ENCODE measurements around the gene GSC. TPM values are rescaled to one million over a fixed set of nuclear protein-coding genes. Genes with fewer than 3 reads are reported as not detected.

The GSC gene
- total and polyA plus RNA-seq, 10 of the 15 experiments (the other 5 are each of a cell fraction or from before 2014, with no cell fraction given), result not detected

DNA sequence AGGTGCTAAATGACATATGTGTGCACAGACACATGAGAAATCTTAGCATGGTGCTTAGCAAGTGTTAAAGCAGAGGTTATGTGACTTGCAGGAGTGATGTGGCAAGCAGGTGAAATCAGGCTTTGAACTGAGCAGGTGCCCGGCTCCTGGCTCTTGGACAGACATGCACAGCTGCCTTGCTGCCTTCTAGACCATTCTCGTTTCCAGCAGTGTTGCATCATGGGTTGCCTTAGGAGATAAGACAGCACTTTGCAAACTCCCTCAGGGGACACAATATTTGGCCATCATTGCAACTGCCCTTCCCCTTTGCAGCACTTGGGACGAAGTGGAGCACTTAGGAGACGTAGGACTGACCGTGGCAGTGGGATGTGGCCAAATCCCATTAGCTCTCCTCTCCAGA lies 17.2 kb upstream of the GSC start (continued):
- TF ChIP-seq CEBPB (IDR thresholded peaks at IDR 0.05; ENCODE audit: borderline replicate concordance in 1 of 2, low read depth in 2 of 2, low read length in 2 of 2) (no peak), ZNF217 (IDR thresholded peaks at IDR 0.05) (no peak), RAD51 (IDR thresholded peaks at IDR 0.05) (no peak), KDM1A (IDR thresholded peaks at IDR 0.05; ENCODE audit: borderline replicate concordance) (no peak), CREM (IDR thresholded peaks at IDR 0.05; ENCODE audit: low read depth) (no peak)
- TF ChIP-seq, protein P1, sequence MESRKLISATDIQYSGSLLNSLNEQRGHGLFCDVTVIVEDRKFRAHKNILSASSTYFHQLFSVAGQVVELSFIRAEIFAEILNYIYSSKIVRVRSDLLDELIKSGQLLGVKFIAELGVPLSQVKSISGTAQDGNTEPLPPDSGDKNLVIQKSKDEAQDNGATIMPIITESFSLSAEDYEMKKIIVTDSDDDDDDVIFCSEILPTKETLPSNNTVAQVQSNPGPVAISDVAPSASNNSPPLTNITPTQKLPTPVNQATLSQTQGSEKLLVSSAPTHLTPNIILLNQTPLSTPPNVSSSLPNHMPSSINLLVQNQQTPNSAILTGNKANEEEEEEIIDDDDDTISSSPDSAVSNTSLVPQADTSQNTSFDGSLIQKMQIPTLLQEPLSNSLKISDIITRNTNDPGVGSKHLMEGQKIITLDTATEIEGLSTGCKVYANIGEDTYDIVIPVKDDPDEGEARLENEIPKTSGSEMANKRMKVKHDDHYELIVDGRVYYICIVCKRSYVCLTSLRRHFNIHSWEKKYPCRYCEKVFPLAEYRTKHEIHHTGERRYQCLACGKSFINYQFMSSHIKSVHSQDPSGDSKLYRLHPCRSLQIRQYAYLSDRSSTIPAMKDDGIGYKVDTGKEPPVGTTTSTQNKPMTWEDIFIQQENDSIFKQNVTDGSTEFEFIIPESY (IDR thresholded peaks at IDR 0.05), result no peak

DNA sequence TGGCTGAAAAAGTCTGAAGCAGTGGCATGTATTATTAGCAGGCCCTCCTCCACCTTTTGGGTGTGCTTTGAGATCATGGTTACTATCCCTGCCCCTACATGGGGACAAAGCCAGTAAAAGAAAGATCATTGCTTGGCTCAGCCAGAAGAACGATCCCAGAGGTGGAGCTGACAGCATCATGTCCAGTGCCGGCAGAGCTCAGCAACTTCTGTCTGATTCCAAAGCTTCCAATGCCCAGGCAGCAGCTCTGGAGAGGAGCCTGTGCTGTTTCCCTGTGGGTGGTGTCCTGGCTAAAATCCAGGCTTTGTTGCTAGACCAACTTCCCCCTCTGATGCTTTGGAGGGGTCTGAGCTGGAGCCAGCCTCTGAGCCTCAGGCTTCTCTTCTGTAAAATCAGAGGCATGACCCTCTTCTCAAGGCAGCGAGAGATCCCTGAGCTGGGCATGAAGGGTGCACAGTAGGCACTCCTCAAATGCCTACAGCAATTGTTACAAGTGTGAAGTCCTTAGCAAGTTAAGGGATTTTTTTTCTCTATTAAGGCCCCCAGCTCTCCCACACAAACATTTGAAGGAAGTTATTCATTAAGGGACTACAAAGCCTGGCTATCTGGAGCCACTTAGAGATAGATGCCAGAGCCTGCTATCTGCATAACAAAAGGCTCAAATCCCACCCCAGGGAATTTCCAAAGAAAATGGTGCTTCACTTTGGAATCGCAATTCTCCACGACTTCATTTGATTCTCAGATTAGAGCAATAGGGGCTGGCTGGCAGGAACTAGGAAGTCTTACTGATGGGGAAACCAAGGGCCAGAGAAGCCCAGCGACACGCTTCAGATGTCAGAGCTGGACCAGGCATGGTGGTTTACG lies 10.9 kb upstream of the GSC start:
- Histone ChIP-seq H4K20me1 (ENCODE audit: control insufficient read depth, insufficient read depth) (no peaks in the 10 kb centered on the region), H3K9me3 (replicated peaks; ENCODE audit: control insufficient read depth, insufficient read depth, low read length) (no peaks in the 10 kb centered on the region), H3K4me3 (no peak overlapping the region), H3K27ac (ENCODE audit: control insufficient read depth, insufficient read depth) (no peak overlapping the region), H3K9ac (ENCODE audit: control insufficient read depth, insufficient read depth, low read length) (no peak overlapping the region), H3K4me1 (ENCODE audit: control insufficient read depth, insufficient read depth, low read length) (no peaks in the 10 kb centered on the region), H3K36me3 (ENCODE audit: control insufficient read depth in 2 of 2, insufficient read depth in 2 of 2, low read length in 1 of 2) (no peaks in the 10 kb centered on the region), H3K79me2 (ENCODE audit: control insufficient read depth, insufficient read depth, low read length) (no peaks in the 10 kb centered on the region), H3K4me2 (ENCODE audit: control insufficient read depth, insufficient read depth) (no peak overlapping the region), H3K27me3 (replicated peaks in 1 of 2; ENCODE audit: control insufficient read depth in 2 of 2, insufficient read depth in 2 of 2, low read length in 1 of 2) (peaks cover 2 to 3% of the 10 kb centered on the region in 2 experiments; a peak in 2 of 4 replicates), H2AFZ (ENCODE audit: control insufficient read depth, low read depth, low read length) (no peak overlapping the region)
- ChIA-PET CTCF (no interaction called here), SMC1A (ENCODE audit: uncharacterized antibody, unreplicated experiment) (no interaction called here), POLR2A (no interaction called here), RAD21 (ENCODE audit: unreplicated experiment) (no interaction called here)
- BruUV-seq (replicated peaks), result no TSS peak
- ATAC-seq (no peak), FAIRE-seq (no peak), DNase-seq (ENCODE audit: low read depth, low spot score) (no peak)
- intact Hi-C loops (cut with micrococcal nuclease; ENCODE audit: unreplicated experiment), result no loop called here
- in situ Hi-C loops (cut with MboI), result no loop called here
- WGBS (ENCODE audit: insufficient coverage, insufficient replicate concordance, low lambda C conversion rate, missing lambda C conversion rate), result 44% methylated on average over 8 of the region's 8 CpGs
- TF ChIP-seq BCLAF1 (IDR thresholded peaks at IDR 0.05) (no peak), ZNF687 (IDR thresholded peaks at IDR 0.05) (no peak), NKRF (conservative IDR thresholded peaks at IDR 0.05) (no peak), ZSCAN29 (IDR thresholded peaks at IDR 0.05) (no peak)
